ENCODE measurements around the gene PGGHG.

PGGHG gene

GRCh38 chr11:271319-271715 lies 17.6 kb upstream of the PGGHG start:
- Histone ChIP-seq H3K4me2 (ENCODE audit: low read length) (no peak overlapping the region), H3K36me3 (ENCODE audit: control insufficient read depth, insufficient read depth, low read length) (no peaks in the 10 kb centered on the region), H3K27ac (no peak overlapping the region), H3K27me3 (ENCODE audit: control insufficient read depth, insufficient read depth, low read length) (no peaks in the 10 kb centered on the region), H3K79me2 (no peaks in the 10 kb centered on the region), H3K9me3 (ENCODE audit: control insufficient read depth, low read length) (no peaks in the 10 kb centered on the region), H3K9ac (no peak overlapping the region), H3K4me1 (no peaks in the 10 kb centered on the region), H2AFZ (no peak overlapping the region), H3K4me3 (ENCODE audit: low read depth, low read length) (no peak overlapping the region)
- TF ChIP-seq CTCF (IDR thresholded peaks at IDR 0.05): no peak

DNA sequence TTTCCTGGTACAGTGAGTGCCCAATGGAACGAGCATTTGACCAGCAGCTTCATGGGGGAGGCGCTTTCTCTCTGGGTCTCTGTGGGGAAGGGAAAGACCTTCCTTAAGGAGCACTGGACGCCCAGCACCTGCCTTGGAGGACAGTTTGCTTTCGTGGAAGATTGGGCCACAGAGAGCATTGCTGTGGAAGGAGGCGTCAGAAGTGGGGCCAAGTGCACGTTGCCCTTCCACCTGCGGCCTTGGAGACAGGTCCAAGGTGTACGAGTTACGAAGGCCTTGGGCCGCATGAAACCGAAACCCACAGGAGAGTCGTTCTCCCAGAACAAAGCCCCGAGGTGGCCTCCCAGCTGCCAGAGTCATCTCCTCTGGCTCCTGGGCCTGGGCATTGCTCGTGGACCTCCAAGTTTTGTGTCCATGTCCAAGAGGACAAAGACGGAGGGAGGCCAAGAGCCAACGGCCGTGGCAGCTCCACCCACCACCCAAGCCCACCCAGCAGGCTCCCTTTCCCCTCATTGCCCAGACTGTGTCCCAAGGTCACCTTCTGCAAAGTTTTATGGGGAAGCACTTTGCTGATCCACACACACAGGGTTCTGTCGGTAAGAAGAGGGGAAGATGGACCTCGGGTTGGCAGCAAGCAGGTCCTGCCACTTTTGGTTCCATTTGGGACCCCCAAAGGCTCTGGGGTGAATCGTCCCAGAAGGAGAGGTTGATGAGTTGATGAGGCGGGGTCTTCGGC lies 16.6 kb upstream of the PGGHG start:
- Histone ChIP-seq H3K27me3 (ENCODE audit: control insufficient read depth, insufficient read depth, low read length) (no peaks in the 10 kb centered on the region), H3K4me1 (no peaks in the 10 kb centered on the region), H3K27ac (no peak overlapping the region), H3K4me2 (ENCODE audit: low read length) (no peak overlapping the region), H3K9ac (no peak overlapping the region), H3K9me3 (ENCODE audit: control insufficient read depth, low read length) (no peaks in the 10 kb centered on the region), H2AFZ (no peak overlapping the region), H3K36me3 (ENCODE audit: control insufficient read depth, insufficient read depth, low read length) (no peaks in the 10 kb centered on the region), H3K79me2 (no peaks in the 10 kb centered on the region), H3K4me3 (ENCODE audit: low read depth, low read length) (no peak overlapping the region)
- no peak for TF ChIP-seq CTCF (IDR thresholded peaks at IDR 0.05)

- no peaks in the 10 kb centered on the region for H3K79me2 ChIP-seq
- H3K27me3 ChIP-seq (ENCODE audit: control insufficient read depth, insufficient read depth, low read length): no peaks in the 10 kb centered on the region
- H3K4me2 ChIP-seq (ENCODE audit: low read length): no peak overlapping the region
- H3K4me1 ChIP-seq: no peaks in the 10 kb centered on the region
- TF ChIP-seq CTCF (IDR thresholded peaks at IDR 0.05): no peak
- H3K9ac ChIP-seq: no peak overlapping the region
- H3K36me3 ChIP-seq (ENCODE audit: control insufficient read depth, insufficient read depth, low read length): no peaks in the 10 kb centered on the region
- H3K9me3 ChIP-seq (ENCODE audit: control insufficient read depth, low read length): no peaks in the 10 kb centered on the region
- no peak overlapping the region for H2AFZ ChIP-seq
- H3K4me3 ChIP-seq (ENCODE audit: low read depth, low read length): no peak overlapping the region
- no peak overlapping the region for H3K27ac ChIP-seq
These were observed 16.1 kb upstream of the PGGHG start for GRCh38 chr11:272931-273198.

DNA sequence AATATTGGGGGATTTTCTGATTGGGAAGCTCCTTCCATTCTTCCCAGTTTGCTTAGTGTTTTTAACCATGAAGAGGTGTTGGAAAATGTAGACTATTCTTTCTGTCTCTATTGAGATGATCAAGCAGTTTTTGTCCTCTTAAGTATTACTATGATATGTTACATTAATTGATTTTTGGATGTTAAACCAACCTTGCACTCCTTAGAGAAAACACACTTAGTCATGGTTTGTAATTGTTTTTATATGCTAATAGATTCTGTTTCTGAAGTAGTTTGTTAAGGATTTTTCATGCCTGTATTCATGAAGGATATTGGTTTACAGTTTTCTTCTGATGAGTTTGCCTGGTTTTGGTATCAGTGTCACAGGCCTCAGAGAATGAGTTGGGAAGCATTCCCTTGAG lies 12.7 kb upstream of the PGGHG start:
- H3K9me3 ChIP-seq (ENCODE audit: control insufficient read depth, low read length): no peaks in the 10 kb centered on the region
- H3K9ac ChIP-seq: no peak overlapping the region
- no peak overlapping the region for H3K4me3 ChIP-seq (ENCODE audit: low read depth, low read length)
- no peak overlapping the region for H3K4me2 ChIP-seq (ENCODE audit: low read length)
- H3K79me2 ChIP-seq: no peaks in the 10 kb centered on the region
- no peaks in the 10 kb centered on the region for H3K36me3 ChIP-seq (ENCODE audit: control insufficient read depth, insufficient read depth, low read length)
- H2AFZ ChIP-seq: no peak overlapping the region
- H3K27ac ChIP-seq: no peak overlapping the region
- no peak for TF ChIP-seq CTCF (IDR thresholded peaks at IDR 0.05)
- H3K4me1 ChIP-seq: no peaks in the 10 kb centered on the region
- H3K27me3 ChIP-seq (ENCODE audit: control insufficient read depth, insufficient read depth, low read length): no peaks in the 10 kb centered on the region

Measured in parathyroid adenoma (tissue), 2 donors.